Measurements from ENCODE around the gene ITGAE.
"Not testable (repeated sequence)": the region's sequence is repeated elsewhere in the genome, so short reads cannot be mapped to it uniquely, and the experiment has no call there.

The ITGAE gene

DNA sequence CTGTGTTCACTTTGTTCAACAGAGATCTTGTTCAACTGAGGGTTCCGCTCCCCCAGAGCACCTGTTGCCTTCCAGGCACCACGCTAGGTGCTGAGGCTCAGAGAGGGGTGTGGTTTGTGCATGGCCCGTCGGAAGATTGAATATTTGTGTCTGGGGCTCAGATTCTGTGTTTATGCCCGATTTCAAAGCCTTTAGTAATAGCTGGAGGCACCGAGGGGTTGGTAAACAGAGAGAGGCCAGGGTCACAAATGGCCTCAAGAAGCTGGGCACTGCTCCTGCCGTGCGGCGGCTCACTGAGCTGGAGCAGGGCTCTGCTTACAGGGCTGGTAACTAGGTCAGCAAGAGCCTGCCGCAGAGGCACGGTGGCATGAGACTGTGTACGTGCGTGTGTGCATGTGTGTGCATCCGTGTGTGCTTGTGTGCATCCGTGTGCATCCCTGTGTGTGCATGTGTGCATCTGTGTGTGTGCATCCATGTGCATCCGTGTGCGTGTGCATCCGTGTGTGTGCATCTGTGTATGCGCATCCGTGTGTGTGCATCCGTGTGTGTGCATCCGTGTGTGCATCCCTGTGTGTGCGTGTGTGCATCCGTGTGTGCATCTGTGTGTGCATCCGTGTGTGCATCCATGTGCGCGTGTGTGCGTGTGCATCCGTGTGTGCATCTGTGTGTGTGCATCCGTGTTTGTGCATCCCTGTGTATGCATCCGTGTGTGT lies 5.4 kb downstream of the ITGAE start:
- DNase-seq (ENCODE audit: low spot score) = no peak

DNA sequence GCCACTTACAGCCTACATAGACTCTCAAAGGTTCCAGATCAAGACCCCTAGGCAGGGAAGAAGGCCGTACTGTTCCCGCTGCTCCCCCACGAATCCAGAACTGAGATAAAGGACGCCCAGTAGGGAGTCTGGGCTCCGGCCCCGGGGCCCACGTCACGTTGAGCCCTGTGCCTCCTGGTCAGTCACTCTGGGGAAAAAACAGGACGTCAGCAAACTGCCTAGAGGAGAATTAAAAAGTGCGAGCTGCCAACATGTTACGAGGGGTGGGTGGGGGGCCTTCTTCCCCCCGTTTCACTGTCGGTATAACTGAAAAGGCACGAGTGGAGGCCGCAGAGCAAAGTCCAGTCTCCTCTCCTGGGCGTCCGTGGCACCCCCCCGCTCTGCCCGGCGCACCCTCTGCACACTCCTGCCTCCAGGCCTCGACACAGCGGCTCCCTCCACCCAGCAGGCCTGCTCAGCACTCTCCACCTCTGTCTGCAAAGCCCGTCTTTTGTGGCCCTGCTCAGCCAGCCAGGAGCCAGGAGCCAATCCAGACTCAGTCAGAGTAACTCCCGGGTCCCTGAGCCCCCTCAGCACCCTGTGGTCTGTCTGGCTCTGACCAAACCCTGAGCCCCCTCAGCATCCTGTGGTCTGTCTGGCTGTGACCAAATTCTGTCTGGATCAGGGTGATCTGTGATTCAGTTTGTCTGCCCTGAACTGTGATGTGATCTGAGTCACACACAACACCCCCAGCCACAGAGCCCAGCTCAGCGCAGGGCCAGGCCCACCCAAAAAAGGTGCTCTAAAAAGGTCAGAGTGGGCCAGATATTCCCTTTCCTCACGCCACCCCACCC lies 6.2 kb downstream of the ITGAE start:
- DNase-seq (ENCODE audit: low spot score) = no peak

DNA sequence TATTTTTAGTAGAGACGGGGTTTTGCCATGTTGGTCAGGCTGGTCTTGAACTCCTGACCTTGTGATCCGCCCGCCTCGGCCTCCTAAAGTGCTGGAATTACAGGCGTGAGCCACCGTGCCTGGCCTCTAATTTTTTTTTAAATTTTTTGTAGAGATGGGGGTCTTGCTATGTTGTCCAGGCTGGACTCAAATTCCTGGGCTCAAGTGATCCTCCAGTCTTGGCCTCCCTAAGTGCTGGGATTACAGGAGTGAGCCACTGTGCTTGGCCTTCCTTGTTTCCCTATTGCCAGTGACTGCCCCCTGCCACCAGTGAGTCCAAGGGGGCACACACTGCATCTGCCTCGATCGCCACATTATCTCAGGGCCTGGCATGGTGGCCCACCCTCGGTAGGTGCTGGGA lies 6.8 kb downstream of the ITGAE start:
- not testable (repeated sequence) for DNase-seq (ENCODE audit: low spot score)

DNA sequence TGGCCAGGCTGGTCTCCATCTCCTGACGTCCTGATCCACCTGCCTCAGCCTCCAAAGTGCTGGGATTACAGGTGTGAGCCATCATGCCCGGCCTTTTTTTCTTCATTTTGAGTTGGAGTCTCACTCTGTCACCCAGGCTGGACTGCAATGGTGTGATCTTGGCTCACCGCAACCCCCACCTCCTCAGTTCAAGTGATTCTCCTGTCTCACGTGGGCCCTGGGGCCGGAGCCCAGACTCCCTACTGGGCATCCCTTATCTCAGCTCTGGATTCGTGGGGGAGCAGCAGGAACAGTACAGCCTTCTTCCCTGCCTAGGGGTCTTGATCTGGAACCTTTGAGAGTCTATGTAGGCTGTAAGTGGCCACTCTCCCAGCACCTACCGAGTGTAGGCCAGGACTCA lies 7.7 kb downstream of the ITGAE start:
- DNase-seq (ENCODE audit: low spot score) = not testable (repeated sequence)

DNA sequence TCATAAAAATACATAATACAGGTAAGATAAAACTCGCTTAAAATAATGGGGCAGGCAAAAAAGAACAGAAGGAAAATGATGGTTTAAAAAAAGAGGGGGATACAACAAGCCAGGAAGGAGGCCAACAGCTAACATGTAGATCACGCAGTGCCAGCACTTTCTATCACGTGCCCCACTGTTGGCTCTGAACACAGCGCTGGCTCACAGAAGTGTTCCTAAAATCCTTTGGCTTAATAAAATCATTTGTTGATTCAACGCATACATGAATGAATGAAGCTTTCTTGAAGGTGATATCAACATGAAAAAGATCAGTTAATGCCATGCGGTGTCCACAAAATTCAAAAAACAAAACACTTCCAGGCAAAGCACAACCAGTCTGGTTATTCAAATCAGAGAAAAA lies 8.5 kb downstream of the ITGAE start:
- DNase-seq (ENCODE audit: low spot score) = no peak

DNA sequence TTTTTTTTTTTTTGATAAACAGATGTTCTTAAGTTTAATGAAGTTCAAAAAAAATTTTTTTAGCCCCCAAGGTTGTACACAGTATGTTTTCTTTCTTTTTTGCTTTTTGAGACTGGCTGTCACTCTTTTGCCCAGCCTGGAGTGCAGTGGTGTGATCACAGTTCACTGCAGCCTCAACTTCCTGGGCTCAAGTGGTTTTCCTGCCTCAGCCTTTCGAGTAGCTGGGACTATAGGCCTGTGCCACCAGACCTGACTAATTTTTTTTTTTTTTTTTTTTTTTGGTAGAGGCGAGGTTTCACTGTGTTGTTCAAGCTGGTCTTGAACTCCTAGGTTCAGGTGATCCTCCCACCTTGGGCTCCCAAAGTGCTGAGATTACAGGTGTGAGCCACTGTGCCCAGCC lies 12.8 kb downstream of the ITGAE start:
- no peak for DNase-seq (ENCODE audit: low spot score)

DNA sequence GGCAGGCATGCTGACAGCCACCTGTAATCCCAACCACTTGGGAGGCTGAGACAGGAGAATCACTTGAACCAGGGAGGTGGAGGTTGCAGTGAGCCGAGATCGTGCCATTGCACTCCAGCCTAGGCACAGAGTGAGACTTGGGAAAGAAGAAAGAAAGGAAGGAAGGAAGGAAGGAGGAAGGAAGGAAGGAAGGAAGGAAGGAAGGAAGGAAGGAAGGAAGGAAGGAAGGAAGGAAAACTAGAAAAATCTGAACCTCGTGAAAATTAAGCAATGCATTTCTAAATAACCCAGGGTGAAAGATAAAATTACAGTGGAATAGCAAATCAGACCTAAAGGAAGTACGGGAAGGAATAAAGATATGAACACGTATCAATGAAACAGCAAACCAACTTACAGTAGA lies 15.7 kb downstream of the ITGAE start:
- not testable (repeated sequence) for DNase-seq (ENCODE audit: low spot score)

DNA sequence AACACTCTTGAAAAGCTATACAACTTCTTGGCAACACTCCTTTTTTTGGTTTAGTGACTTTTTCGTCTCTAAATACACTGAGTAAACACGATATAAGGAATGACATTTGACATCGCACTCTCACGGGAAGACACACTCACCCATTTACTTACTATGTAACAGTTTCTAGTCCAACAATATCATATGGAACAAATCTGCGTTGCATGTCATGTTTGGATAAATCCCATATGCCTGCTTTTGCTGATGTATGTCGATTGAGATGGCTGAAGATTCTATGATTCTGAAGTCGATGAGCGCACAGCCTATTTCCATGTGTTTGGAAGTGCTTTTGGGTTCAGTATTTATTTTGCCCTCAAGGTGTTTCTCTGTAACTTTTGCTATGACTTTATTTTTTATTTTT lies 18.2 kb downstream of the ITGAE start:
- no peak for DNase-seq (ENCODE audit: low spot score)

DNA sequence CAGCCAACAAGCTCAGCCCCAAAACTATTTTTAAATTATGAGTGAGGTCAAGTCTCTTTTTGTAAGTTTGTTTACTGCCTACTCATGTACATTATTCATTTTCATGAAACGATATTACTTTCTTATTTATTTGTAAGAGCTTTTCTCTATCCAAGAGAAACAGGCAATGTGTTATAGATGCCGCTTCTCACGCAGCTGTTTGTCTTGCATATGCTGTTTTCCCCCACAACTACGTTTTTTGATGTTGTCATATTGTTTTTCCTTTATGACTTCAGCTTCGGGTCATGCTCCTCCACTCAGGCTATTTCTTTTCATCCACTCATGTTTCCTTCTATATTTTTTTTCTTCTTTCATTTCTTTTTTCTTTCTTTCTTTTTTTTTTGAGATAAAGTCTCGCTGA lies 20.0 kb downstream of the ITGAE start:
- no peak for DNase-seq (ENCODE audit: low spot score)

DNA sequence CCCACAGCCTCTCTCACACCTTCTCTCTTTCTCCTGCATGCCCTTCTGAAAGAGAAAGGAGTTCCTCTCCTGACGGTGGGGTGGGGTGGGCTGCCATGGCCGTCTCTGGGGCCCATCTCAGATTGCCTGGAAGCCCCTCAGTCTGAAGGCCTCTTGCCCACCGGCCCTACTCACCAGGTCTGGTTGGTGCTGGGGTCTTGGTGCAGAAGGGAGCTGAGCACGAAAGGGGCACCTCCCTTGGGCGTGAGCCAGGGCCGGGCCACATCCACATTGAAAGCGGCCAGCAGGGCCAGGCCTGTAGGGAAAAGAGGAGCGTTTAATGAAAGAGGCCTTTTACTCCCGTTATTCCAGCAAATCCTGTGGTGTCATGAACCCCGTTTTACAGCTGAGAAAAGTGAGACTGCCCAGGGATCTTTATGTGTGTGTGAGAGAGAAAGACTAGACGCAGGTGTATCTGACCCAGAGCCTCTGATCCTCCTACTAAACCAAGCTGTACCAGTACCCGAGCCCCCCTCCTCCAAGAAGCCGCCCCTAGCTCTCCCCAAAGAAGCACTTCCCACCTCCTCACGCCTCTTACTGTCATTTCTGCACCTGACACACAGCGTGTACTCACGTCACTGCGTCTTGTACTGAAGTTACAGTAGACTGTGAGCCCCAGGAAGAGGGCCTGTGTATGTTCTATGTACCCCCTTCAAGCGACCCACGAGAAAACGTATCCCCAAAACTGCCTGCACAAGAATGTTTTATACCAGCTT lies 23.4 kb downstream of the ITGAE start:
- DNase-seq (ENCODE audit: low spot score) = no peak

DNA sequence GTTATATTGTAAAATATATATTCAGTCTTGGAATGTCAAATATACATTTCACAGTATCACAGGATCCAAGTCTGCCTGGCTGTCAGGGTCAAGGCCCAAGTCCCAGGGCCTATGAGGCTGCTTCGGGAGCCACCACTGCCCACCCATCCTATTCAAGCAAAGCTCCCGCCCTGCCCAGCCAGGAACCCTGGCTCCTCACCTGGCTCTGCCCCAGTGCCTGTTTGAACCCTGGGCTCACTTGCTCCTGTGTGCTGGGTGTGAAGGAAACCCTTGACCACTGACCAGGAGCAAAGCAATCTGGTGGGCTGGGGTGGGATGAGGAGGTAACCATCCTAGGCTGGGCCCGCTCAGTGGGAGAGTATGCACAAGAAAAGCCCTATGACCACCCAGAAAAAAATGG lies 27.0 kb downstream of the ITGAE start:
- no peak for DNase-seq (ENCODE audit: low spot score)

DNA sequence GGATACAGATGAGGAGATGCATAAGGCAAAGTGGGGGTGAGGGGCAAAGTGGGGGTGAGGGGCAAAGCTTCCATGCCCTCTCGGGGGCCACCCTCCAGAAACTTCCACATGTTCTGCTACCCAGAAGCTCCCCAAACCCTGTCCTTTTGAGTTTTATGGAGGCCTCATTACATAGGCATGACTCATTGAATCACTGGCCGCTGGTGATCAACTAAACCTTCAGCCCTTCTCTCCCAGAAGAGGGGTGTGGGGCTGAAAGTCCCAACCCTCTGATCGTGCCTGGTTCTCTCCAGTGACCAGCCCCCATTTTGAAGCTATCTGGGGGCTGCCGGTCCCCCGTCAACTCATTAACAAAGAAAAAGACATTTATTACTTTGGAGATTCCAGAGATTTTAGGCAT lies 27.5 kb downstream of the ITGAE start:
- DNase-seq (ENCODE audit: low spot score) = no peak

DNA sequence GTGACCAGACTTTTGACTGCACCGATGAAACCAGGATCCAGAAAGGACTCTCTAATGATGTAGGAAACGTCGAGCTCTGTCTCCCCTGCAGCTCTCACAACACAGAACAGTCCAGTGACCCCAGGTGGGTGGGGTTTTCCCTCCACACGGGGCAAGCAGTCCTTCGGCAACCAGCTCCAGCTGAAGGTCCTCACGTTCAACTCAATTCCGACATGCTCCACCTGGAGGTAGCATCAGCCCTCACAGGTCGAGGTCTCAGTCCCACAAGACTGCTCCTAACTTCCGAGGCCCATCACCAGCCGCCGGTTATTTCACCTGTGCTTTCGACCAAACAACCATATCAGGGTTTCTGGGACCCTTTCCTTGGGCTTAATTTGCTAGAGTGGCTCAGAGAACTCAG lies 28.2 kb downstream of the ITGAE start:
- no peak for DNase-seq (ENCODE audit: low spot score)

DNA sequence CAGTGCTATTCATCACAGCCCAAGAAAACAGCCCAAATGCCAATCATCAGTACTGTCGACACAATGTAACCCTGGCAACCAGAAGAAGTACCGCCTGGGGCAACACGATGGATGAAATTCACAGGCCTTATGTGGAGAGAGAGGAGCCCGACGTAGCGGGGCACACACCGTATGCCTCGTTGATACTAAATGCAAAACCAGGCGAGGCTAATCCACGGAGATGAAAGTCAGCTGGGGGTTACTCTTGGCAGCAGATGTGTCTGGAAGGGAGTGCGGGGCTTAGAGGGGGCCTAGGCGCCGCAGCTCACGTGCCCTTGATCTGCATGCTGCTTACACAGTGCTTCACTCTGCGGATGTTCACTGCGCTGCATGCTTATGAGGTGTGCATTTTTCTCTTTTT lies 29.8 kb downstream of the ITGAE start:
- no peak for DNase-seq (ENCODE audit: low spot score)

DNA sequence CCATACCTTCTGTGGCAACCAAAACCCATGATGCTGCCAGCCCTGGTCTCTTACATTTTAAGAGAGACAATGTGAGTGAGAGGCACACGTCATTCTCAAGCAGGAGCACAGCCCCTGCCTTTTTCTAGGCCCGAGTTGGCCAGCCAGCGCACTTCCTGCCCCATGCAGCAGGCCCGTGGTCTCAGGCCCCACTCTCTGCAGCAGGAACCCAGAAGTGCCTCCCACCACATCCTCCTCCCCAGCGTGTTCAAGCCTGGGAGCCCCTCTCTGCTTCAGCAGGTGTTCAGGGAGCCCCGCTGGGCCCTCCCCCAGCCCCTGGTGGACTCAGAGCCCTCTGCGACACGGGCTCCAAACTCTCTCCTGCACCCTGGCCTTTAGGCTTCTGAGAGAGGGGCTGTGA lies 30.5 kb downstream of the ITGAE start:
- DNase-seq (ENCODE audit: low spot score) = no peak

DNA sequence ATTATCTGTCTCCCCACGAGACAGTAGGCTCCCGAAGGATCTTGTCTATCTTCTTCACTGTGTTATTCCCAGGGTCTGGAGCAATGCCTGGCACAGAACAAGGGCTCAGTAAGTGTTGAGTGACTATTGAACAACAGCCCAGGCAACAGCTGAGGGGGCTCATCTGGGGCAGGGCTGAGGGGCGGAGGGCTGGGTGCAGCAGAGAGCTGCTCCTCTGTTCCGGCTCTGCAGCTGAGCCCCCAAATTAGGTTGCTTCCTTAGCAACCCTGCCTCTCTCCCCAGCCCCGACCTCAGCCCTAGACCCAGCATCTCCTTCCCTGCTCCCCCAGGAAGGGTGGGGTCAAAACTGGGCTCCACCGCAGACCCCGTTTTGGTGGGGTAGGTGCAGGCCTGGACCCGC lies 32.2 kb downstream of the ITGAE start:
- DNase-seq (ENCODE audit: low spot score) = no peak

DNA sequence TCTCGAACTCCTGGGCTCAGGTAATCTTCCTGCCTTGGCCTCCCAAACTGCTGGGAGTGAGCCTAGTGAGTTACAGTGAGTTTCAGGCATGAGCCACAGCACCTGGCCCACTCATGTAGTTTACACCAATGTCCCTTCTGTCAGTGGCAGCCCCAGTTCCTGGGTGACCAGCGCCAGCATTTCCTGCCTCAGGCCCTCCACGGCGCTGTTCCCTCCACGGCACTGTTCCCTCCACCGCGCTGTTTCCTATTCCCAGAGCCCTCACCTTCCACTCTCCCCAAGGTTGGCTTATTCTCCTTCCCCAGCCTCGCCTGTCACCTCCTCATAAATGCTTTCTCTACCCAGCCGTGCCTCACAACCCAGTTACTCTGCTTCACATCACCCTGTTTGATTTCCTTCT lies 32.6 kb downstream of the ITGAE start:
- no peak for DNase-seq (ENCODE audit: low spot score)

DNA sequence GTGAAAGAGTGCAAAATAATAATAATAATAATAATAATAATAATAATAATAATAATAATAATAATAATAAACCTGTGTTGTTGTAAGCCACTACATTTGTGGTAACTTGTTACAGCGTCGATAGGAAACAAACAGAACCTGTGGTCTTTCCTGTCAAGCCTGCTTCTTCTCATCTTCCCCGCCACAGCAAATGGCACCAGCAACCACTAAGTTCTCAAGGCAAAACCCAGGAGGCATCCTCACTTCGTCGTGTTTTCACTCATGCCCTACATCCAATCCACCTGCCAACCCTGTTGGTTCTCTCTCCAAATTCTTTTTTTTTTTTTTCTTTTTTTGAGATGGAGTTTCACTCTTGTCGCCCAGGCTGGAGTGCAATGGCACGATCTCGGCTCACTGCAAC lies 34.2 kb downstream of the ITGAE start:
- no peak for DNase-seq (ENCODE audit: low spot score)

DNA sequence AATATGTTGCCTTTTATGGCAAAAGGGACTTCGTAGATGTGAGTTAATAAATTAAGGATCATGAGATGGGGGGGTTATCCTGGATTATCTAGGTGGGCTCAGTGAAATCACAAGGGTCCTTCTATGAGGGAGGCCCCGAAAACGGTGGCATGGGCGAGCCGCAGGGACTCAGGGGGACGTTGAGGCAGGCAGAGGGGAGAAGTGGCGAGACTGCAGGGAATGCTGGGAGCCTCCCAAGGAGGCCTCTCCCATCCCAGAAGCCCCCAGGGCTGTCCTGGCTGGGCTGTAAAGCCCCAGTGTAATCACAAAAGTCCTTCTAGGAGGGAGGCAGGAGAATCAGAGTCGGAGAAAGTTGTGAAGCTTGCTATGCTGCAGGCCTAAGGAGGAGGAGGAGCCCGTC lies 35.0 kb downstream of the ITGAE start:
- no peak for DNase-seq (ENCODE audit: low spot score)

DNA sequence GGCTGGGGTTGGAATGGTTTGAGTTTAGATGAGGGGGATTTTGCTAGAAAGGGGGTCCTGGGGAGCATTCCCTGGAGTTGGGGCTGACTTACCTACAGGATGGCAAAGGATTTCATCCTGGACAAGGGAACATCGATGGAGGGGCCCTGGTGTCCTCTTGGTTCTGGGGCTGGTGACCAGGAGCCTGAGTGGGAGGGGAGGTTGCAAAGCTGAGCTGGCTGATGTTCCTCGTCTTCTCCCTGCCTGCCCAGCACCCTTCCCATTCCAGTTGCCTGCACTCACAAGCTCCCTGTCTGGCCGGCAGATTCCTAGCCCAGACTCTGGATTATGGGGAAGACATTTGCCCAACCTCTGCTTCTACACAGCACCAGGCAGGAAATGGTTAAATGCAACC lies 37.2 kb downstream of the ITGAE start:
- no peak for DNase-seq (ENCODE audit: low spot score)

DNA sequence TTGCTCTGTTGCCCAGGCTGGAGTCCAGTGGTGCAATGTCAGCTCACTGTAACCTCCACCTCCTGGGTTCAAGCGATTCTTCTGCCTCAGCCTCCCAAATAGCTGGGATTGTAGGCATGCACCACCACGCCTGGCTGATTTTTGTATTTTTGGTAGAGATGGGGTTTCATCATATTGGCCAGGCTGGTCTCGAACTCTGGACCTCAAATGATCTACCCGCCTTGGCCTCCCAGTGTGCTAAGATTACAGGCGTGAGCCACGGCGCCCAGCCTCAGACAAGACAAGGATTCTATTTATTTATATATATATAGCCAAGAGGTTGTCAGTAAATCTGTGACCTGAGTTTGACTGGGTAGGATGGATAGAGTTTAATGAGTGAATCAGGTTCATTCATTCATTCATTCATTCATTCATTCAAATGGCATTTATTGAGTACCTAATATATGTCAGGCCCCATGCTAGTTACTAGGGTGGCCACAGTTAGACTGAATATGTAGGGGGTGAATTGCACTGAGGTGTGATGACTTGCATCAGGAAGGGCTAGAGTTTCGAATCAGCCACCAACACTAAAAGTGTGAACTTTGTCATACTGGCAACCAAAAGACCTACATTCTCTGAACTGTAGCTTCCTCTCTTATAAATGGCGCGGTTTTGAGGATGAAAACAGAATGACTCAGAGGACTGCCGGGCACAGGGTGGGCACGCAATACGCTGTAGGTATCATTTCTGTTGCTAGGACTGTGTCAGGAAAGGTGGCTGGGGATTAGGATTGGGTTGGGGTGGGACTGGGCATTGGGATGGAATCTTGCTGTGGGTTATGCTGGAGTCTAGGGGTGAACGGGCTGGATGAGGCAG lies 37.8 kb downstream of the ITGAE start:
- no peak for DNase-seq (ENCODE audit: low spot score)

DNA sequence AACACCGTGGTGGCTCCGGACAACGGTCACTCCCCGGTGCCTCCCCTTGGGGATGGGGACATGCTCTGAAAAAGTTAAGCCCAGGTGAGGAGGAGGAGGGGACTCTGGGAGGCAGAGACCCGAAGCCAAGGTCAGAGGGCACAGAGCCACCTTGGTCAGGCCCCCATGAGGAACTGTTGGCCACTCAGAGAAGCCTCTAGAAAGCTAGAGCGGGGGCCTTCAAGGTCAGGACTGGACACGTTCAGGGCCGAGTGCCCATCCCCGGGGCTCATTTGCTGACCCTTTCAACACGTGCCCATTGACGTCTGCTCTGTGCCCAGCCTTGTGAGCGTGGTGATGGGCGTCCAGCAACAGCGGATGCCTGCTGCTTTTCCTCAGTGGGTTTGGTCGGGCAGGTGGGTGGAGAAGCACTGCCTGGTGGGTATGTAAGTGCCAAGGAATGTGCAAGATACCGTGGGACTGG lies 39.0 kb downstream of the ITGAE start:
- DNase-seq (ENCODE audit: low spot score) = no peak
